ENCODE results near the gene CRLF1.

The CRLF1 gene

GRCh38 chr19:18590273-18591272 lies 16.0 kb downstream of the CRLF1 start:
- DNase-seq = no peak

GRCh38 chr19:18589380-18590272 lies 17.0 kb downstream of the CRLF1 start:
- peak; percentile 75 for DNase-seq

- peak; percentile 91 for DNase-seq
Observed at GRCh38 chr19:18588611-18589379, 17.8 kb downstream of the CRLF1 start, which contains the start of gene REX1BD. Gene REX1BD, plus strand, starts transcription at chr19:18588798. Its CDS starts 4 bp downstream, at chr19:18588802.

- DNase-seq = no peak
Observed at GRCh38 chr19:18587962-18588610, 18.5 kb downstream of the CRLF1 start.

GRCh38 chr19:18587561-18587960 lies 19.0 kb downstream of the CRLF1 start:
- DNase-seq = no peak

- no peak for DNase-seq
Observed at GRCh38 chr19:18586306-18586705, 20.3 kb downstream of the CRLF1 start.

- DNase-seq = no peak
Observed at GRCh38 chr19:18580311-18580710, 26.3 kb downstream of the CRLF1 start.

- no peak for DNase-seq
Observed at GRCh38 chr19:18577365-18577914, 29.2 kb downstream of the CRLF1 start.

- no peak for DNase-seq
Observed at GRCh38 chr19:18576383-18576782, 30.2 kb downstream of the CRLF1 start.

- DNase-seq = no peak
Observed at GRCh38 chr19:18574691-18575291, 31.8 kb downstream of the CRLF1 start.

GRCh38 chr19:18571564-18572344 lies 34.8 kb downstream of the CRLF1 start, which contains the start of gene UBA52:
Gene UBA52, plus strand, starts transcription at chr19:18571857. Its CDS starts 1,444 bp downstream, at chr19:18573301.
- DNase-seq = peak; percentile 100

- DNase-seq = no peak
Observed at GRCh38 chr19:18568367-18568766, 38.2 kb downstream of the CRLF1 start.

GRCh38 chr19:18566953-18567352 lies 39.6 kb downstream of the CRLF1 start:
- DNase-seq = no peak

GRCh38 chr19:18562086-18562485 lies 44.5 kb downstream of the CRLF1 start:
- no peak for DNase-seq

- DNase-seq = no peak
Observed at GRCh38 chr19:18559685-18560084, 46.9 kb downstream of the CRLF1 start.

GRCh38 chr19:18558604-18559003 lies 48.0 kb downstream of the CRLF1 start:
- DNase-seq = no peak

GRCh38 chr19:18558202-18558555 lies 48.4 kb downstream of the CRLF1 start:
- DNase-seq = no peak

- DNase-seq = peak; percentile 98
Observed at GRCh38 chr19:18557411-18558201, 49.0 kb downstream of the CRLF1 start, which contains the start of gene KXD1. Gene KXD1, plus strand, starts transcription at chr19:18557870. Its CDS starts 4,187 bp downstream, at chr19:18562057.

GRCh38 chr19:18551631-18552030 lies 55.0 kb downstream of the CRLF1 start:
- no peak for DNase-seq

Data from stimulated activated CD8-positive, alpha-beta memory T cell treated with anti-CD3 and anti-CD28 coated beads, Interleukin-4, amount 100 ng/mL, for 48 hours (primary cell).